ENCODE measurements around the gene ACTG2.
"Not testable (repeated sequence)": the region's sequence is repeated elsewhere in the genome, so short reads cannot be mapped to it uniquely, and the experiment has no call there.

Gene ACTG2

GRCh38 chr2:73892631-73893329 lies at the start of gene ACTG2:
ACTG2 (plus strand) TSS chr2:73893008; CDS start chr2:73901312, 8,304 bp downstream.
- no peak for DNase-seq

DNA sequence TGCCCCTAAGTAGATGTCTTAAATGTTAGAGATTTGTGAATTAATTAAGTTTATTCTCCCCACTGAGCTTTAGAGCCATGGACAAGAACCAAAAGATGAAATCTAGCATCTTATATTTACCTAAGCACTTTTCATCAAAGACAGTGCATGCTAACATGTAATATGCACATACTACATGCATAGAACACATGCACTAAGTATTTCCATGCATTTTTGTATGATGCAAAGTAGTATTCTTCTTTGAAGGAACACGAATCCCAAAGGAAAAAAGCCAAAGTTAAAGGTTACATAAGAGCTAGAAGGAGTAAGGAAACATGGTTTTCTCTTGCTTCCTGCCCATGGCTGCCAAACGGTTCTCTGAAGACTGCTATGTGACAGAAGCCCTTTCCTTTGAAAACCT lies 48.7 kb upstream of the ACTG2 start:
- no peak for DNase-seq

DNA sequence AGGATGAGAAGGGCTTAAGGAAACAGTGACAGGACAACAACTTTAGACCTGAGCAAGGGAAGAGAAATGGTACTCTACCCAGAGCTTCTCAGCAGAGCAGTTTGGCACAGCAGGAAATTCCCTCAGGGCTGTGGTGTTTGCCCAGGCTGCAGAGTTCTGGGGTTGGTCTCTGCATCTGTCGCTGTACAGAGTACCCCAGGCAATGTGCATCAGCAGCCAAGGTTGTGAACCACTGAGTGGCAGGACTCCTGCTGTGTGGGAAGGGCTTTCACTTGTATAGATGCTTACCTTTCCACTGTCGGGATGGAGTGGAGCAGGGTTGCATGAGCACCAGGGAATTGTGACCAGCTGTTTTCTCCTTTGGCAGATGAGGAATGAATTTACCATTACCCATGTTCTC lies 42.8 kb upstream of the ACTG2 start:
- peak; percentile 64 for DNase-seq

- DNase-seq = peak; percentile 12
Measured at GRCh38 chr2:73851274-73851673, 41.5 kb upstream of the ACTG2 start.

DNA sequence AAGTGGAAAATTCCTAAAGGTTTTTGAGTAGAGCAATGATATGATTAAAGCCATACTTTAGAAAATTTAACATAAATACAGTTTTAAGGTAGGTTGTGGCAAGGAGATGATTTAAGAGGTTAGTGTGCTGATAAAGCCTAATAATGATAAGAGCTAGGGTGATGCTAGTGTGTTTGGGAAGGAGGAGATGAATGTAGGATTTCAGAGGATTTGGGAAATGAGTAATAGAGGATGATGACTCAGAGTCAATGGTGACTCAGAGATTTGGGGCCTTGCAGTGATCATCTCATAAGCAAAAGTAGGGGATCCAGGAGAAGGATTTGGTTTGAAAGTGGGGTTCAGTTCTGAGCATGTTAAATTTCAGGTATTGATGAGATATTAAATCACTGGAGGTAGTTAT lies 40.8 kb upstream of the ACTG2 start:
- no peak for DNase-seq

DNA sequence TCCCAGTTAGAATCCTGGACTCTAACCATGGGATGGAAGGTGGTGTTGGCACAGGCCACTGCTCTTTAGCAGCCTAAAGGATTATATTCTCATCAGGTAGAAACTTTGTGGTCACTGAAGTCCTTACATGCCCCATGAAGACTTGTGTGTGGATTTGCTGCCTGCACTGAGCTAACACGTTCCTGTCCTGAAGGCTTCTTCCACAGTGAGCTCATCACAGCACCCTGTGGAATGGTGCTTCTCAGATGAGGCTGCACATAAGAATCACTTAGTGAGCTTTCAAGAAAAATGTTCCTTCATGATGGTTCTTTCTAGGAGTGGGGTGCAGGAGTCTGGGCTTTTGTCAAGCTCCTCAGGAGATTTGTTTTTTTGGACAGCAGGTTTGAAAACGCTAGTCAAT lies 37.3 kb upstream of the ACTG2 start:
- no peak for DNase-seq

DNA sequence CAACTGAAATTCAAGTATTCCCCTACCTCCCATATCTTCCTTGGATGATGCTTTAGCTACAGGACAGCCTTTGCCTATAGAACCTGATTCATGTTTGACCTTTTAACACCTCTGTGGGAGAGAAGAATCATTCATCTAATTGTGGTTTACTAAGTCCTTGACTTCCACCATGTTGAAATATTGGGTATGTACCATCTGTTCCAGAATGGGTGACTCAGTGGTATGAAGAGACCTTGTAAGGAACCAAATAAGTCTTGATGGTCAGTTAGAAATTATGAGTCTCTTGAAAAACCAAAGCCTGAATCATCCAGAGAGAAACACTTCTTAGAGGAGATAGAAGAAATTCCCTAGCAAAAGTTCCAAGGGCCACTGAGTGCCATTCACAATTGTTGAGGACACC lies 36.6 kb upstream of the ACTG2 start:
- no peak for DNase-seq

DNA sequence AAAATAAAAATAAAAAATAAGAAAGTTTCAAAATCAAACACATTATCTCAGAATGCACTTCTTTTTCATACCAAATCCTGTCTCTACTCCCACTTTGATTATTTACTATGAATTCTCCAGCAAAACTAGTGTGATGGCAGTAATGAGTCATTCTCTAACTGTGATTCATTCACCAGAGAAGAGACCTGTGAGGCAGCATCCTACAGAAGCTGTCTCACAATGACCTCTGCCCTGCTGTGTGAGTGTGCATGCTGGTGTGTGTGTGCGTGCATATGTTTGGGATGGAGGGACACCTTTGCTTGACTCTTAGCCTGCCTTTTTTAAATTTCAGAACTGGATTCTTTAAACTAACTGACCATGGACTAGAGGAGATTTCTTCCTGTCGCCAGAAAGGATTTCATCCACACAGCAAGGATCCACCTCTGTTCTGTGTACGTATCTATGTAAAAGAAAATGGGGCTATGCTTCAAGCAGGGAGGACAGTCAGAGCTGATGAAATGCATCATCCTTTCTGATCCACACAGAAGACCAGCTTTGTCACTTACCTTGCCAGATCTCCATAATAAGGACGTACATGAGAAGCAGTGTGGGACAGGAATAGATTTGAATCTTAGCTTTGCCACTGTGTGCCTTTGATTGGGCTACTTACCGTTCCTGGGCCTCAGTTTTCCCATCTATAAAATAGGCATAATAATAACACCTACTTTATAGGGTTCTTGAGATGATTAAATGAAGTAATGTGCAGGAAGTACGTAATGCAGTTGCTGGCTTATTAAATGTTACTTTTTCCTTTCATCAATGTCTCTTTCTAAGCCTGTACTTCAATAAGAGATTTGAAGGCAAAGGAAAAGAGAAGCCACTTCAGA lies 32.9 kb upstream of the ACTG2 start:
- no peak for DNase-seq

DNA sequence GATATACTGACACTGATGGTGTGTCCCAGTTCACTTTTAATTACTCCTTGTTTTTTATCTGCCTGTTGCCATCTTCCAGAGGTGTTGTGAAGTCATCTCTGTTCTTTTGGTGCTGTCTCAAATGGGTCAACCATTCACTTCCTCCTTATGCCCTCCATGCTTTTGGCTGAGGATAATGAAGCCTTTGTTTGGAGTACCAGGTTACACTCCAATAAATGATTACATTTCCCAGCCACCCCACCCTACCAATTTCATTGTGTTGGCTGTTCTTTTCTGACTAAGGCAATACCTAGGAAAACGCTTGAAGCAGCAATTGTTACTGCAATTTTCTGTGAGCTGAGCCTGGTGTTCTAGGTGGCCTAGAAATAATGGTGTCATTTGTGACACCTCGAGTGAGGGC lies 29.8 kb upstream of the ACTG2 start:
- DNase-seq = no peak

DNA sequence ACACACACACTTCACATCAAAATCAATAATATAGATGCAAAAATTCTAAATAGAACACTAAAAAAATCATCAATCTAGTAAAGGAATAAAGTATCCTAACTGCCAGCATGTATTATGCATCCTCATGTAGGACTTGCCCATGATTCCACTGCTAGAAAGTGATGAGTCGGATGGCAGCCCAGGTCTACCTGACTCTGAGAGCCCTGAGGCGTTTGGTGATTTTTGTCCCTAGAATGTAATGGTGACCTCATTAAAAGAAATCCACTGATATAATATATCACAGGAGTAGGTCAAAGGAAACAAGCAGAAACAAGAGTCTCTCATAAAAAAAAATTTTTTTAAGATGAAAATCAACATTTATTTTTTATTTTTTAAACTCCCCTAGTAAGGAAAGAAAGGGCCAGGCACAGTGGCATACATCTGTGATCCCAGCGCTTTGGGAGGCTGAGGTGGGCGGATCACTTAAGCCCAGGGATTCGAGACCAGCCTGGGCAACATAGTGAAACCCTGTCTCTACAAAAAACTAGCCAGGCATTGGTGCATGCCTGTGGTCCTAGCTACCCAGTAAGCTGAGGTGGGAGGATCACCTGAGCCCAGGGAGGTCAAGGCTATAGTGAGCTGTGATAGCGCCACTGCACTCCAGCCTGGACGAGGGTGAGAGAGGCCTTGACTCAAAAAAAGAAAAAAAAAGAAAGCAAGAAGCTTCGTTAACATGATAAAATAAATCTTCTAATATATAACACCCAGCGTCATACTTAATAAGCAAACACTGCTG lies 24.4 kb upstream of the ACTG2 start:
- no peak for DNase-seq

DNA sequence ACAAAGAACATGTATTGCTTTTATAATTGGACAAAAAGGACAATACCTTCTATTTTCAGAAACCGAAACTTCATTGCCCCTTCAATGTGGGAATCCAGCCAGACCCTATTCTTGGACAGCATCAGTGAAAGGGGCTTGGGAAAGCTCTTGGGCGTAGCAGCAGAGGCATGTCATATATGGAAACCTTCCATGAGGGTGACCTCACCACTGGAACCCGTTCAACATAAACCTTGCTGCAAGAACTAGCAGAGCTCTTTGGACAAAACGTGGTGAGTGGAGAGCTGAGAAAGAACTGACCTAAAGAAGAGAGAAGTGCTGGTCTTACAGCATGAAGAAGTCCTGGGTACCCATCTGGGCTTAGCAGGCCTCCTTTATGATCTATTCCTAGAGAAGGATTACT lies 22.7 kb upstream of the ACTG2 start:
- DNase-seq = no peak

DNA sequence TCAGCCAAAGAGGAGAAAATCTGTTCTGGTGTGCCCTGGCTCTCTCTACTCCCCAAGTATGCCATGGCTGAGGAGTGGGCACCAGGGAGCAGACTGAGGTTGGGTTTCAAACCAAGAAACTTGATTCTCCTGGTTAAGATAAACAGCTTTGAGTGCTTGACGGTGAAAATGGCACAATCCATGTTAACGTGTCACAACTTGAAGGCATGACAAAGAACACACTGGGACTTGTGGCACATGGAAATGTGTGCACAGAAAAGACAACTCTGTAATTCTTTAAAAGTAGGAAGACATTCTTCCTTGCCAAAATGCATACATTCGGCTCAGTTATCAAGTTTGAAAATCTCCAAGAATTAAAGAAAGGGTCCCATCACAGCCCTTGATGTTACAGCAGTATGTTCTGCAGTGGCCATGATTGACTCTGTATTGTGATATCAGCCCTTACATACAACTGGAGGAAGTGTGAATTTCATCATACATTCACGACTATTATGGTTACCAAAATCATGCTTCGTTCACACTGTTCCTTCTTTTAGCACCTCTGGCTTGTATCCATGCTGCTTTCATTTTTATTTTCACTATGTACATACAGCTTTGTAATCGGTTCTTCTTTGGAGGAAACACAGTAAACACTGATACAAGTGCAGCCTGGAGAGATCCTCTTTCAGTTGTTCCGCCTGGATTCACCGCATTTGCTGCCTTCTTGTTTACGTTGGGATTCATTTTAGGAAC lies 15.6 kb upstream of the ACTG2 start:
- no peak for DNase-seq

DNA sequence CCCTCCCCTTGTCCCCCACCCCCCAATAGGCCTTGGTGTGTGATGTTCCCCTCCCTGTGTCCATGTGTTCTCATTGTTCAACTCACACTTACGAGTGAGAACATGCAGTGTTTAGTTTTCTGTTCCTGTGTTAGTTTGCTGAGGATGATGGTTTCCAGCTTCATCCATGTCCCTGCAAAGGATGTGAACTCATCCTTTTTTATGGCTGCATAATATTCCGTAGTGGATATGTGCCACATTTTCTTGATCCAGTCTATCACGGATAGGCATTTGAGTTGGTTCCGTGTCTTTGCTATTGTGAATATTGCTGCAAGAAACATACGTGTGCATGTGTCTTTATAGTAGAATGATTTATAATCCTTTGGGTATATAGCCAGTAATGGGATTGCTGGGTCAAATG lies 14.8 kb upstream of the ACTG2 start:
- DNase-seq = not testable (repeated sequence)

- DNase-seq = no peak
Measured at GRCh38 chr2:73885406-73885805, 7.4 kb upstream of the ACTG2 start.

- no peak for DNase-seq
Measured at GRCh38 chr2:73886357-73886756, 6.5 kb upstream of the ACTG2 start.

GRCh38 chr2:73887596-73888353 lies 5.0 kb upstream of the ACTG2 start:
- not testable (repeated sequence) for DNase-seq

DNA sequence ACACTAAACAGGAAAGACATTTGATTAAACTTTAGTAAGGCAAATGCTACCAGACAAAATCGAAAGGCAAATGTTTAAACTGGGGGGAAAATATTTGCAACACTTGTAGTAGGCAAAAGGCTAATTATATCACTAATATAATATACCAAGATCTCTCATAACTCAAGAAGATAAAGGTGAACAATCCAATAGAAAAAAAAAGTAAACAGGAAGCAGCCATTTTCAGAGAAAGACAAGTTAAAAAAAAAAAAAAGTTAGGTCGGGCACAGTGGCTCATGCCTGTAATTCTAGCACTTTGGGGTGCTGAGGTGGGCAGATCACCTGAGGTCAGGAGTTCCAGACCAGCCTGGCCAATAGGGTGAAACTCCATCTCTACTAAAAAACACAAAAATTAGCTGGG lies 4.4 kb upstream of the ACTG2 start:
- no peak for DNase-seq

DNA sequence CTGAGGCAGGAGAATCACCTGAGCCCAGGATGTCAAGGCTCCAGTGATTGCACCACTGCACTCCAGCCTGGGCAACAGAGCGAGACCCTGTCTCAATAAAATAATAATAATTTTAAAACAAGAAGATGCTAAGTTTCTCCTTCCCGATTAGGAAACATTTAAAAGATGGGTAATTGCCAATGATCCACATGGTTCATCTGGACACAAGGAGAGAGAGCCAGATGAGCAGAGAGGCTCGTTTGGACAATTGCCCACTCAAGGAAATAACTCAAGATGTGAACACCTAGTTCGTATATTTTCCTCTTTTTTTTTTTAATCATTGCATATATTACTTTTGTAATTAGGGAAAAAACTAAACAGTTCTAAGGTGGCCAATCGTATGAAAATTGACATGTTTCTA lies 3.6 kb upstream of the ACTG2 start:
- no peak for DNase-seq

DNA sequence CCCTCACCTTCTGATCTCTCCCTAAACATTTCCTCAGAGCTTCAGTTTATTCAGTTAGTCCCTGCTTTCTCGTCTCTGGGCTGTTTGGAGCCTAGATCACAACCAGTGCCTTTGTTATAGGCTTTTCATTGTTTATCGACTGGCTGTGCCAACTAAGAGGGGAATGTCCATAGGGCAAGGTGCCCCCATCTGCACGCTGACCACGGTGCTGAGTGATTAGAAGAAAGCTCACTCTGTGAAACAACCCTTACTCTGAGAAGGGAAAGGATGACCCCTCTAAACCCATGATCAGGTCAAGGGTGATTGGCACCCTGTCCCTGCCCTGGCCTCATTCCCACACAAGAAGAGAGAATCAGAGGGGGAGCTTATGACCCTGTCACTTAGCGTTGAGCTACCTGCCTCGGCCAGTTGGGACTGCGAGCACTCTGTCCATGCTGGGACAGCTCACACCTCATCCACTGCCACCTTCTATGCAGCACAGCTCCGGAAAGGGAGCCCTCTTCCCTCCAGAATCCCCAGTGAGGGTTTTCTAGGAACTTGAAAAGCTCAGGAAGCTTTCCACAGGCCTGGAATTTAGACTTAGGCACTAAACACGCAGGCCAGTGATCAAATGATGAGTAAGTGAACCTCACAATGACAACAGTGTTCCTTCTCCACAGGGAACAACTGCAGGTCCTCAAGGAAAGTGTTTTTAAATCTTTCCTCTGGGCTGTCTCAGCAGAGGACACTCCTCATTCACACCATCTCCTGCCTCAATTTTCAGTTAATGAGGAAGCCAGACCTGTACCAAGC lies 2.3 kb upstream of the ACTG2 start:
- no peak for DNase-seq

DNA sequence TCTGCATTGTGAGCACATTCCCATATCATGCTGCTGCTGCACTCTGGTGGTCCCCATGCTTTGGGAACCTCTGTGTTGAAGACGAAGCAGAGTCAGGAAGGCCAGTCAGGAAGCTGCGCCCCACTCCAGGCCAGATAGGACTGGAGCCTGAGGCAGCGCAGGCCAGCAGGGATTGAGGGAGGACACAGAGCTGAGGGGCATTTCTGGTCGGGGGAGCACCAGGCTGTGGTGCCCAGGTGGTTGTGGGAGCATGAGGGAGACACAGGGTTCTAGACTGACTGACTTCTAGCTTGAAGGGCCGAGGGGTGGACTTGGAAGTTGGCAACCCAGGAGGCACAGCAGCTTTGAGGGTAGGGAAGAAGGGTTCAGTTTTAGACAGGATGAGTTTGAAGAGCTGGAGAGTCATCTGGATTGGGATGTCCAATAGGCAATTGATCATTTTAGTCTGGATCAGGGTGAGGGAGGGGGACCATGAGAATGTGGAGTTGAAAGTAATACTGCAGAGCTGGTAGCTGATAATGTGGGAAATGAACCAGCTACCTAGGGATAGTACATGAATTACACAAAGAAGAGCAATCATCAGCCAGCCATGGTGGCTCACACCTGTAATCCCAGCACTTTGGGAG lies 1.4 kb upstream of the ACTG2 start:
- DNase-seq = no peak

Measured in NCI-H1694 (cell line).